Measurements from ENCODE around the gene TRMO. TPM values are rescaled to one million over a fixed set of nuclear protein-coding genes. Genes with fewer than 3 reads are reported as not detected.

Gene TRMO
- total RNA-seq, 1 experiment from 2014 or later = 8.6 TPM

GRCh38 chr9:97963232-97963631 is 40.9 kb upstream of the TRMO start:
- H3K79me1 ChIP-seq (ENCODE audit: insufficient read depth, low read depth, low read length, poor library complexity, severe bottlenecking) = no peaks in the 10 kb centered on the region
- H4K8ac ChIP-seq (replicated peaks; ENCODE audit: insufficient read length, low read depth, low read length) = no peak overlapping the region
- Mint-ChIP-seq H3K4me3 (no peak overlapping the region), H3K27me3 (ENCODE audit: low read depth) (peaks cover 85% of the 10 kb centered on the region), H3K9me3 (no peaks in the 10 kb centered on the region), H3K36me3 (ENCODE audit: insufficient read depth in 1 of 3, low read depth in 3 of 3) (no peaks in the 10 kb centered on the region), H3K27ac (no peak overlapping the region), H3K4me1 (peaks cover 0 to 5% of the 10 kb centered on the region in 2 experiments; a peak in 2 of 4 replicates)
- TF ChIP-seq CTCF (conservative IDR thresholded peaks at IDR 0.05) = no peak
- H2BK120ac ChIP-seq (ENCODE audit: low read depth, low read length, poor library complexity, severe bottlenecking) = no peak overlapping the region
- no peak overlapping the region for H3K4me2 ChIP-seq (ENCODE audit: insufficient read depth, insufficient read length, low read length)
- no peak overlapping the region for H2AK5ac ChIP-seq (ENCODE audit: insufficient read length, low read length)
- H3K14ac ChIP-seq (ENCODE audit: insufficient read depth, low read length) = no peak overlapping the region
- H3K18ac ChIP-seq (ENCODE audit: insufficient read length, low read depth, low read length) = no peak overlapping the region
- no peaks in the 10 kb centered on the region for H3K23me2 ChIP-seq (ENCODE audit: insufficient read length, low read depth, low read length, poor library complexity, severe bottlenecking)
- H2BK12ac ChIP-seq (ENCODE audit: insufficient read length, low read depth, low read length) = no peak overlapping the region
- no peak overlapping the region for H3K56ac ChIP-seq (ENCODE audit: insufficient read length, low read depth, low read length)
- H3K9ac ChIP-seq (ENCODE audit: extremely low read depth, insufficient read length, low read length) = no peak overlapping the region
- no peak overlapping the region for H3T11ph ChIP-seq (ENCODE audit: low read length)
- no peak overlapping the region for H4K91ac ChIP-seq (ENCODE audit: insufficient read length, low read depth, low read length)
- H3K9me3 ChIP-seq (ENCODE audit: control insufficient read depth, low read depth, low read length) = no peaks in the 10 kb centered on the region
- H3K27ac ChIP-seq (ENCODE audit: insufficient read length, low read depth, low read length) = no peak overlapping the region
- H3K79me2 ChIP-seq (ENCODE audit: insufficient read depth, low read length) = no peaks in the 10 kb centered on the region
- peaks cover 2% of the 10 kb centered on the region; the same call in 1 of the 2 replicates for H3K27me3 ChIP-seq (ENCODE audit: insufficient read depth, low read length)
- H4K5ac ChIP-seq (ENCODE audit: insufficient read length, low read depth, low read length) = no peak overlapping the region
- DNase-seq = no peak
- H2BK20ac ChIP-seq (ENCODE audit: low read depth, low read length, poor library complexity, severe bottlenecking) = no peak overlapping the region
- WGBS (ENCODE audit: extremely low coverage, insufficient read length, low lambda C conversion rate) = no CpG with 5 or more reads among the region's 2 CpGs
- H2BK5ac ChIP-seq (ENCODE audit: insufficient read length, low read length) = no peak overlapping the region
- H2AFZ ChIP-seq (ENCODE audit: low read length) = no peak overlapping the region
- H3K23ac ChIP-seq (ENCODE audit: insufficient read length, low read depth, low read length) = no peak overlapping the region
- H4K20me1 ChIP-seq (ENCODE audit: control insufficient read depth, insufficient read depth, insufficient read length) = no peaks in the 10 kb centered on the region
- H3K4me1 ChIP-seq (ENCODE audit: insufficient read depth, low read length) = no peaks in the 10 kb centered on the region
- no peak overlapping the region for H3K4ac ChIP-seq (ENCODE audit: low read depth, low read length)
- H2BK15ac ChIP-seq (ENCODE audit: low read depth, low read length) = no peak overlapping the region

Data from H9 (cell line).